HG02759 (cell line): ENCODE results near the gene C6orf132.

ENCODE experiments used
- ATAC-seq: cut with Tn5 transposase; IDR thresholded peaks from one replicate; pipeline ENCODE4 v1.9.1; 2021; ENCODE audit warnings: mild to moderate bottlenecking, moderate library complexity; ENCODE audit not compliant: unreplicated experiment

Gene C6orf132

GRCh38 chr6:42086046-42087035 is 56.1 kb downstream of the C6orf132 start:
- no peak for ATAC-seq

GRCh38 chr6:42084889-42085288 is 57.5 kb downstream of the C6orf132 start:
- ATAC-seq = no peak

GRCh38 chr6:42083530-42083929 is 58.9 kb downstream of the C6orf132 start:
- no peak for ATAC-seq

GRCh38 chr6:42079941-42080464 is 62.4 kb downstream of the C6orf132 start:
- ATAC-seq = no peak

GRCh38 chr6:42078386-42078785 is 64.0 kb downstream of the C6orf132 start:
- no peak for ATAC-seq

GRCh38 chr6:42075159-42075838 is 67.1 kb downstream of the C6orf132 start:
- no peak for ATAC-seq

GRCh38 chr6:42073287-42073686 is 69.1 kb downstream of the C6orf132 start:
- no peak for ATAC-seq

GRCh38 chr6:42071881-42072583 is 70.4 kb downstream of the C6orf132 start:
- no peak for ATAC-seq

GRCh38 chr6:42068872-42069522 is 73.4 kb downstream of the C6orf132 start:
- ATAC-seq = no peak

- no peak for ATAC-seq
Measured at GRCh38 chr6:42068173-42068572, 74.2 kb downstream of the C6orf132 start.

- ATAC-seq = no peak
Measured at GRCh38 chr6:42066156-42066675, 76.2 kb downstream of the C6orf132 start.

- ATAC-seq = no peak
Measured at GRCh38 chr6:42059743-42060142, 82.7 kb downstream of the C6orf132 start.

- no peak for ATAC-seq
Measured at GRCh38 chr6:42053601-42054000, 88.8 kb downstream of the C6orf132 start.

GRCh38 chr6:42051268-42051653 is 91.2 kb downstream of the C6orf132 start:
- no peak for ATAC-seq
